ENCODE measurements around the gene PRAMEF7. TPM values are rescaled to one million over a fixed set of nuclear protein-coding genes. Genes with fewer than 3 reads are reported as not detected.

PRAMEF7 gene
- not detected for total RNA-seq

DNA sequence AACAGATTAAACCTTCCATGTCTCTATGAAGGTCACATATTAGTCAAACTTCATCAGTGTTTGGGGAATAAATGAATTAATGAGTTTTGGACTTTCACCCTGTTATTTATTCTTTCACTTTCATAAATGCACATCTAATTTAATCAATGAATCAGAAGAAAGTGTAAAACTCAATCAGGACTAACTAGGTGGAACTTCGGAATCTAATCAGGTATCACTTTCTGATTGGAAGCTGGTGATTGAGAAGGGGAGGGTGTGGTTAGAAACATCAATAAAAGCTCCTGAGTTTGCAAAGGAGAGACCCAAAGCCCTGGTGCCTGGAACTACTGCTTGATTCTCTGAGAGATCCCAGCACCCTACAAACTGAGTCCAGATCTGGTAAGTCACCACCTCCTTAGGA is at the start of gene PRAMEF7:
PRAMEF7 (plus strand) TSS at position 301 of the 400 bp plus-strand sequence. CDS start 1,083 bp downstream, outside the sequence.

DNA sequence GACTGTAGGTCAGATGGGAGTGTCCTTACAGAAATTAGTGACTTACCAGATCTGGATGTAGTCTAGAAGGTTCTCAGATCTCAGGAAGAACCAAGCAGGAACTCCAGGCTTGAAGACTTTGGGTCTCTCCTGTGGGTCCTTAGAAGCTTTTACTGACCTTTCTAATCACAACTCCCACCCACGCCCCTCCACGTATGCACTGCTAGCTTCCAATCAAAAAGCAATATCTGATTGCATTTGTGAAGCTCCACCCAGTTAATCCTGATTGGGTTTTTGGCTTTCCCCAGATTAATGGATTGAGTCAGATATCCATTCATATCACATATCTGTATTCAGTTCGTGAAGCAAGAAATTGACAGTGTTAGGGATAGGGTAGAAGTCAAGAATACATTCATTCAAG is 30.3 kb upstream of the PRAMEF7 start, which contains the start of gene PRAMEF4:
PRAMEF4 (minus strand) TSS at position 101 of the 400 bp plus-strand sequence. CDS start 2,807 bp downstream, outside the sequence.

DNA sequence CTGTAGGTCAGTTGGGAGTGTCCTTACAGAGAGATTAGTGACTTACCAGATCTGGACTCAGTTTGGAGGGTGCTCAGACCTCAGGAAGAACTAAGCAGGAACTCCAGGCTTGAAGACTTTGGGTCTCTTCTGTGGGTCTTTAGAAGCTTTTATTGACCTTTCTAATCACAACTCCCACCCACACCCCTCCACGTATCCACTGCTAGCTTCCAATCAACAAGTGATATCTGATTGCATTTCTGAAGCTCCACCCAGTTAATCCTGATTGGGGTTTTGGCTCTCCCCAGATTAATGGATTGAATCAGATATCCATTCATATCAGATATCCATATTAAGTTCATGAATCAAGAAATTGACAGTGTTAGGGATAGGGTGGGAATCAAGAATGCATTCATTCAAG is 18.2 kb upstream of the PRAMEF7 start, which contains the start of gene PRAMEF10:
PRAMEF10 (minus strand) TSS at position 101 of the 400 bp plus-strand sequence. CDS start 2,423 bp downstream, outside the sequence.

DNA sequence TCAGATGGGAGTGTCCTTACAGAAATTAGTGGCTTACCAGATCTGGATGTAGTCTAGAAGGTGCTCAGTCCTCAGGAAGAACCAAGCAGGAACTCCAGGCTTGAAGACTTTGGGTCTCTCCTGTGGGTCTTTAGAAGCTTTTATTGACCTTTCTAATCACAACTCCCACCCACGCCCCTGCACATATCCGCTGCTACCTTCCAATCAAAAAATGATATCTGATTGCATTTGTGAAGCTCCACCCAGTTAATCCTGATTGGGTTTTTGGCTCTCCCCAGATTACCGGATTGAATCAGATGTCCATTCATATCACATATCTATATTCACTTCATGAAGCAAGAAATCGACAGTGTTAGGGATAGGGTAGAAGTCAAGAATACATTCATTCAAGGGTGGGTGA is 31.1 kb downstream of the PRAMEF7 start, which contains the start of gene PRAMEF6:
PRAMEF6 (minus strand) TSS at position 101 of the 400 bp plus-strand sequence. CDS start 5,062 bp downstream, outside the sequence.

Other genes starting within 250 kb of the PRAMEF7 start
- gene AADACL3, start 200.5 kb upstream of the PRAMEF7 start, total RNA-seq, result 0.11 TPM
- not detected for gene CFAP107, start 170.4 kb upstream of the PRAMEF7 start, total RNA-seq
- gene PRAMEF12, start 142.9 kb upstream of the PRAMEF7 start, total RNA-seq, result not detected
- gene PRAMEF1, start 125.2 kb upstream of the PRAMEF7 start, total RNA-seq, result not detected
- not detected for gene PRAMEF11, start 85.2 kb upstream of the PRAMEF7 start, total RNA-seq
- not detected for gene HNRNPCL1, start 67.9 kb upstream of the PRAMEF7 start, total RNA-seq
- gene PRAMEF2, start 59.5 kb upstream of the PRAMEF7 start, total RNA-seq, result not detected
- gene PRAMEF4, start 30.4 kb upstream of the PRAMEF7 start, total RNA-seq, result not detected
- not detected for gene PRAMEF10, start 18.3 kb upstream of the PRAMEF7 start, total RNA-seq
- gene PRAMEF6, start 31.0 kb downstream of the PRAMEF7 start, total RNA-seq, result not detected
- not detected for gene PRAMEF27, start 140.0 kb downstream of the PRAMEF7 start, total RNA-seq
- gene HNRNPCL3, start 144.2 kb downstream of the PRAMEF7 start, total RNA-seq, result not detected
- gene PRAMEF25, start 154.2 kb downstream of the PRAMEF7 start, total RNA-seq, result not detected
- gene HNRNPCL2, start 200.2 kb downstream of the PRAMEF7 start, total RNA-seq, result not detected
- gene PRAMEF26, start 239.4 kb downstream of the PRAMEF7 start, total RNA-seq, result not detected
- not detected for gene HNRNPCL4, start 249.0 kb downstream of the PRAMEF7 start, total RNA-seq

Data from camera-type eye (tissue), 1 donor.